HUES6 (cell line): ENCODE data around the gene PSMB2.

Experiments
- H3K27ac ChIP-seq: 2 replicates; pipeline ENCODE4 v1.7.0; 2013; ENCODE audit warnings: low read depth, mild to moderate bottlenecking, low read length, inconsistent platforms
- H3K27me3 ChIP-seq: 2 replicates; pipeline ENCODE4 v1.6.1; 2013; ENCODE audit warnings: low read length; ENCODE audit not compliant: control insufficient read depth, insufficient read depth
- H3K36me3 ChIP-seq: 2 replicates; pipeline ENCODE4 v1.6.1; 2013; ENCODE audit warnings: low read length; ENCODE audit not compliant: control insufficient read depth, insufficient read depth
- H3K4me1 ChIP-seq: 2 replicates; pipeline ENCODE4 v1.6.1; 2013; ENCODE audit warnings: low read length; ENCODE audit not compliant: control insufficient read depth, insufficient read depth
- H3K4me3 ChIP-seq: 2 replicates; pipeline ENCODE4 v1.5.1; 2013; ENCODE audit warnings: low read depth, low read length
- H3K9ac ChIP-seq: one replicate; pipeline ENCODE4 v1.6.1; 2013; ENCODE audit warnings: mild to moderate bottlenecking, low read length
- H3K9me3 ChIP-seq: 2 replicates; pipeline ENCODE4 v1.6.1; 2013; ENCODE audit warnings: low read depth, low read length; ENCODE audit not compliant: control insufficient read depth, insufficient read depth

PSMB2 gene

GRCh38 chr1:35615440-35615839 is 25.9 kb downstream of the PSMB2 start:
- H3K9ac ChIP-seq: no peak overlapping the region
- no peaks in the 10 kb centered on the region for H3K9me3 ChIP-seq
- no peak overlapping the region for H3K4me3 ChIP-seq
- no peak overlapping the region for H3K27ac ChIP-seq
- no peaks in the 10 kb centered on the region for H3K27me3 ChIP-seq
- peaks cover 77% of the 10 kb centered on the region for H3K36me3 ChIP-seq
- no peaks in the 10 kb centered on the region; the same call in 1 of the 2 replicates for H3K4me1 ChIP-seq

GRCh38 chr1:35611655-35612054 is 29.7 kb downstream of the PSMB2 start:
- no peaks in the 10 kb centered on the region for H3K27me3 ChIP-seq
- H3K36me3 ChIP-seq: peaks cover 90% of the 10 kb centered on the region
- H3K4me1 ChIP-seq: no peaks in the 10 kb centered on the region; the same call in 1 of the 2 replicates
- no peak overlapping the region for H3K4me3 ChIP-seq
- no peak overlapping the region for H3K27ac ChIP-seq
- H3K9me3 ChIP-seq: no peaks in the 10 kb centered on the region
- H3K9ac ChIP-seq: no peak overlapping the region

GRCh38 chr1:35605867-35606182 is 35.5 kb downstream of the PSMB2 start:
- no peak overlapping the region for H3K27ac ChIP-seq
- H3K4me3 ChIP-seq: no peak overlapping the region
- no peaks in the 10 kb centered on the region for H3K27me3 ChIP-seq
- H3K4me1 ChIP-seq: no peaks in the 10 kb centered on the region; the same call in 1 of the 2 replicates
- no peak overlapping the region for H3K9ac ChIP-seq
- peaks cover 89% of the 10 kb centered on the region for H3K36me3 ChIP-seq
- H3K9me3 ChIP-seq: no peaks in the 10 kb centered on the region

GRCh38 chr1:35605071-35605866 is 36.1 kb downstream of the PSMB2 start:
- Histone ChIP-seq H3K9me3 (no peaks in the 10 kb centered on the region), H3K4me3 (no peak overlapping the region), H3K27me3 (no peaks in the 10 kb centered on the region), H3K9ac (no peak overlapping the region), H3K4me1 (no peaks in the 10 kb centered on the region; the same call in 1 of the 2 replicates), H3K27ac (no peak overlapping the region), H3K36me3 (peaks cover 89% of the 10 kb centered on the region)

GRCh38 chr1:35603941-35604340 is 37.4 kb downstream of the PSMB2 start:
- Histone ChIP-seq H3K4me1 (no peaks in the 10 kb centered on the region; the same call in 1 of the 2 replicates), H3K9me3 (no peaks in the 10 kb centered on the region), H3K36me3 (peaks cover 81% of the 10 kb centered on the region), H3K4me3 (no peak overlapping the region), H3K9ac (no peak overlapping the region), H3K27ac (no peak overlapping the region), H3K27me3 (no peaks in the 10 kb centered on the region)

GRCh38 chr1:35603468-35603867 is 37.9 kb downstream of the PSMB2 start:
- H3K9ac ChIP-seq: no peak overlapping the region
- no peaks in the 10 kb centered on the region for H3K27me3 ChIP-seq
- H3K4me3 ChIP-seq: no peak overlapping the region
- no peaks in the 10 kb centered on the region; the same call in 1 of the 2 replicates for H3K4me1 ChIP-seq
- no peak overlapping the region for H3K27ac ChIP-seq
- H3K36me3 ChIP-seq: peaks cover 76% of the 10 kb centered on the region
- no peaks in the 10 kb centered on the region for H3K9me3 ChIP-seq

- no peak overlapping the region for H3K27ac ChIP-seq
- no peak overlapping the region for H3K9ac ChIP-seq
- peaks cover 56% of the 10 kb centered on the region for H3K36me3 ChIP-seq
These were observed 40.7 kb downstream of the PSMB2 start for GRCh38 chr1:35600593-35600992.

GRCh38 chr1:35599411-35599810 is 41.9 kb downstream of the PSMB2 start:
- Histone ChIP-seq H3K27ac (no peak overlapping the region), H3K27me3 (no peaks in the 10 kb centered on the region), H3K36me3 (peaks cover 48% of the 10 kb centered on the region), H3K4me1 (no peaks in the 10 kb centered on the region), H3K4me3 (no peak overlapping the region), H3K9me3 (no peaks in the 10 kb centered on the region), H3K9ac (no peak overlapping the region)

More at GRCh38 chr1:35600593-35600992, 40.7 kb downstream of the PSMB2 start:
- H3K9me3 ChIP-seq: no peaks in the 10 kb centered on the region
- no peaks in the 10 kb centered on the region for H3K27me3 ChIP-seq
- no peak overlapping the region for H3K4me3 ChIP-seq
- H3K4me1 ChIP-seq: no peaks in the 10 kb centered on the region

GRCh38 chr1:35598895-35599294 is 42.4 kb downstream of the PSMB2 start:
- Histone ChIP-seq H3K9ac (no peak overlapping the region), H3K27me3 (no peaks in the 10 kb centered on the region), H3K27ac (no peak overlapping the region), H3K36me3 (peaks cover 43% of the 10 kb centered on the region), H3K9me3 (no peaks in the 10 kb centered on the region), H3K4me3 (no peak overlapping the region), H3K4me1 (no peaks in the 10 kb centered on the region)

GRCh38 chr1:35597870-35598269 is 43.5 kb downstream of the PSMB2 start:
- Histone ChIP-seq H3K9ac (no peak overlapping the region), H3K4me1 (no peaks in the 10 kb centered on the region; the same call in 1 of the 2 replicates), H3K9me3 (no peaks in the 10 kb centered on the region), H3K27me3 (no peaks in the 10 kb centered on the region), H3K36me3 (peaks cover 33% of the 10 kb centered on the region), H3K4me3 (no peak overlapping the region), H3K27ac (no peak overlapping the region)

GRCh38 chr1:35595684-35596083 is 45.6 kb downstream of the PSMB2 start:
- Histone ChIP-seq H3K27me3 (no peaks in the 10 kb centered on the region), H3K4me1 (no peaks in the 10 kb centered on the region; the same call in 1 of the 2 replicates), H3K36me3 (peaks cover 17% of the 10 kb centered on the region), H3K27ac (no peak overlapping the region), H3K4me3 (no peak overlapping the region), H3K9ac (no peak overlapping the region), H3K9me3 (no peaks in the 10 kb centered on the region)
